OCI-M1 (cell line): Measurements from ENCODE around the gene C5.
A peak's percentile ranks its signal among the peaks of the same experiment; 100 is the strongest.

Experiments
- DNase-seq: peaks from one replicate; lab custom pipeline; 2025; lab: John Stamatoyannopoulos, UW

The C5 gene

DNA sequence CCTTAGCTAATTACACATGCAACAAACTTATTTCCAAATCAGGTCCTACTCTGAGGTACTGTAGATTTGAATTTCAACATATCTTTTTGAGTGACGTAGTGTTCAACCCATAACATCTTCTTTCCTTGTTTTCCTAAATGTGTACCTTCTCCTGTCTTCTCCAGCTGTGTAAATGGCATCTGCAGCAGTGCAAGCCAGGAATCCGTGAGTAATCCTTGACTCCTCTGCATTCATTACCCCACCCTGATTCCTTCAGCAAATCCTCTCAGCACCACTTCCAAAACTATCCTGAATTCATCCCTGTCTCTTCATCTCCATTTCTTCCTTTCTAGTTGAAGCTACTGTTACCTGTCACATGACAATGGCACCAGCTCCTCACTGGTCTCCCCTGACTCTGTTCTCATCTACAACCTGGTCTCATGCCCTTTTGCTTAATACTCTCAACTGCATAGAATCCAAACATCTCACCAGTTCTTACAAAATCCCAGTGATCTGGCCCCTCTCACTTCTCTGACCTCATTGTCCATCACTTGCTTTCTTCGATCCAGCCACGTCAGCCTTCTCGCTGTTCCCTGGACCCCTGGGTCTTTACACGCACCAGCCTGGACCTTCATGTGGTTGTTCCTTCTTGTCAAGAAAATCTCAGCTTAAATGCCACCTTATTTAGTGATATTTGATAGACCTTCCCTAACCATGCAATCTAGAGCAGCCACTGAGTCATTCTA, 108.9 kb downstream of the C5 start:
- no peak for DNase-seq

DNA sequence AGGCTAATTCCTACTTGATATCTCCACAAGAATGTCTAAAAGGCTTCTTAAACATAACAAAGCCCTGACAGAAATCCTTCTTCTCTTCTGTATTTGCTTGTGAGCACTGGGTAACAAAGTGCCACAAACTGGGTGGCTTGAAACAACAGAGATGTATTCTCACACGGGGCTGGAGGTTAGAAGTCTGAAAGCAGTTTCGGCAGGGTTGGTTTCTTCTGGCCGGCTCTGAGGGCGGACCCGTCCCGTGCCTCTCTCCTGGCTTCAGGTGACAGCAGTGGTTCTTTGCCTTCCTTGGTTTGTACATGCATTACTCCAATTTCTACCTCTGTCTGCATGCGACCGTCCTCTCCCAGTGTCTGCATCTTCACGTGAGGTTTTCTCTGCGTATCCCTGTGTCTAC, 109.5 kb downstream of the C5 start:
- DNase-seq: no peak

DNA sequence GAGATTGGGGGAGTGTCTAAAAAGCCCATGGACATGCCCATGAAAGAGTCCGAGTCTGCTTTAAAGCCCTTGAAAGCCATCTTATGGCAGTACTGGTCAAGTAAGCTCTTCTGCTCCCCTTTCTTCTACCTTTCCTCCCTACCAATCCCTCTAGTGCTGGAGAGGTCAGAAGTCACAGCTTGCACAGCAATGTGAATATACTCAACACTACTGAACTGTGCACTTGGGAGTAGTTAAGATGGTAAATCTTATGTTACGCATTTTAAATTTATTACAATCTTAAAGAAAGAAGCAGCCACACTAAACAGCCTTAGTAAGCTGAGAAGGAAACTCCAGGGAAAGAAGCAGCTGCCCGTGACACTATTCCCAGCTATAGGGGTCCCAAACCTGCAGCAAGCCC, 111.2 kb downstream of the C5 start:
- DNase-seq: no peak

DNA sequence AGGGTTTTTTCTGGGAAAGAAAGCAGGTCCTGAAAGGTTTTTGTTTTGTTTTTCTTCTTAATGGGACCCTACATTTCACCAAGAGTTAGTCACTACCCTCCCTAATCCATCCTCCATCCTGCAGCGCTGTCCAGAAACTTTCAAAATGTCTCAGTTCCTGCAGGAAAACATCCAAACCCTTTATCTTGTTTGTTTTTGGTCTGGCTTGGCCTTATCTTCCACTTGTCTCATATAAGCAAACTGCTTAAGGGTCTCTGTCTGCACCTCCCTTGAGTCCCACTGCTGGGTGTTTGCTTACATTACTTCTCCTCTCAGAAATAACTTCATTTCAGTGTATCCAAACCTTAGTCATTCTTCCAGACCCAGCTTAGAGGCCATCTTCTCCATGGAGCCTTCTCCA, 112.5 kb downstream of the C5 start:
- DNase-seq: no peak

DNA sequence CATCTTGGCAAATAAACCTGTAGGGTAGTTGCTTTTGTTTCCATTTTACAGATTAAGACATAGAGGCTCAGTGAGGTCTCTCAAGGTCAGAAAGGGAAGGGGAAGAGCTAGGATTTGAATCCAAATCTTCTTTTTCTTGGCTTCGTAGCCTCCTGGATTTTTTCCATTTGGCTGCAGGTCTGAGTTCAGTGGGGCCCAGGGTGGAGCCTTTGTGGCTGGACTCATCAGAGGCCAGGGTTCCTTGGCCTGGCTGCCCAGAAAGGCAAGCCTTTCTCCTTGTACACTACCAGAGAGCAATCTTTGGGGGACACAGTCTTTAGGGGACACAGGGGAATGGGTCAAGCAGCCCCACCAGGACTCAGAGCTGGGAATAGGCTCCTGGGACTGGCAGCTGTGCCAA, 112.9 kb downstream of the C5 start:
- no peak for DNase-seq

DNA sequence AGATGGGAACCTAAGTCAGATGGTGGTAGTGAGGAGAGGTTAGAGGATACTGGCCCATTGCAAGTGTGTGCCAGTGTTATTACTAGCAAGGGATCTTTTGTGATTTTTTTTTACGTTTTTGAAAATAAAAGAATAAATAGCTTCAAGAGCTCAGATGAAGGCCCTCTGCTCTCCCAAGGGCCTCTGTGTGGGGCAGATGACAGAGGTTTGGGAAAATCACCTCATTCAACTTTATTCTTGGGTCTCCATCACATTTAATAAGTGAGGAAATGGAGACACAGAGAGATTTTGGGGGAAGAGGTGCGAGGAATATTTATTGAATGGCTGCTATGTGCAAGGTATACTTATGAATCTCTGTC, 113.3 kb downstream of the C5 start:
- no peak for DNase-seq

DNA sequence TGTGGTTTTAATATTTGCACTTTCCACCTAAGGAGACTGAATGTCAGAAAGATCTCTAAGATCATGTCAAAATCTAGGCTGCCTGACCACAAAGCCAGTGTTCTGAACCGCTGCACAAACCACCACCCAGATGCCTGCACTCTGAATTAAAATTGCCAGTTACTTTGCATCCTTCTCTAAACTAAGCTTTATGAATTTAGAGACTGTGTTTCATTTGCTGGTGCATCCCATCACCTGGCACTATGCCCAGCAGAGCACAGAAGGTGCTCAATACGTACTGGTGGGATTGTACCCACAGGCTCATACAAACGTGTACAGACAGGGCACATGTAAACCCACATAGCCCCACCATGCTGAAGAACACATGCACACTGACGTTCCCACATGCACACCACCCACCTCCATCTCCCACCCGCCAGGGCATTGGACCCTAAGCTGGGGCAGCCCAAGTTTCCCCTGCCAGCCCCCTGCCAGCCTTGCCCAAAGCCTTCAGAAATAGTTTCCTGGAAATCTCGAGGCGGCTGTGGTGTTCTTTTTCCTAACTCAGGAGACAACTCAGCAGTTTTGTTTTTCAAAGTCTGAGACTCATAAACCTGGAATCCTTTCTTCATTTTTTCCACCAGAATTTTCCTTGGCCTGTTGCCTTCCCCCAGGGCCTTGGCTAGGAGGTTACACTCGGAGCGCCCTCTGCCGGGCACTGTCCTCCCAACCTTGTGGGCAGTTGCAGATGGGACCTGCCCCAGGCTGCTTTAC, 113.9 kb downstream of the C5 start:
- peak; percentile 92 for DNase-seq

DNA sequence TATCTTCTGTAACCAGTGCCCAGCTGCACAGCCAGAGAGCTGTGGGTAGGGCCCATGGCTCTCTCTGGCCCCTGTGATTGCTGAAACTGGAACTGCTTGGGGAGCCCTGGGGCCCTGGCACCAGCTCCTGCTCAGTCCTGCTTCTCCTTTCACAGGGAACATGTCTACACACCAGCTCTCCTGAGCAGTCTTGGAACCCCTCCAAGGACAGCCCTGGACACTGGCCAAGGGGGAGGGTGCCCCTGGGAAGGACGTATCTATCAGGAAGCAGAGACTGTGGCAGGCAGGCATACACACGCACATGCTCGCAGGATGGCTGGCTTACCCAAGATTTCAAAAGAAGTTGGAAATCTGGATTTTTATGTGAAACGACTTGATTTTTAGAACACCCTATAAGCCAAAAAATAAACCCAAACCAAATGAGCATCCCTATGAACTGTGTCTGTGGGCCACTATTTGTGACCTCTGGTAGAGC, 114.7 kb downstream of the C5 start:
- peak; percentile 92 for DNase-seq

DNA sequence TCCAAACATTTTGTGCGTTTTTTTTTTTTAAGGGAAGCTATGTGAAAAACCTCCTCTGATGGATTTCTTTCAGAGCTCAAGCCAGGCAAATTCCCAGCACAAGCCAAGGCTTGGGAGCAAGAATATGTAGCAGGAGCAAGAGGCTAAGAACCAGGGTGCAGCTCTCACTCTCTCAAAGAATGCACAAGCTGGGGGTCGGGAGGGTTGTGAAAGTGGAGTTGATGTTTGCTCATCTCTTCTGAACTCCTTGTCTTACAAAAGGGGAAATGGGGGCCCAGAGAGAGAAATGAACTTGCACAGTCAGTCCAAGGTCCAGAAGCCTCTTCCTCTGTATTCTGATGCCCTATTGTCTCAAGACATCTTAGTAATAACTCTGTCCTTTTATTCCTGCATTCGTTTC, 115.8 kb downstream of the C5 start:
- no peak for DNase-seq

DNA sequence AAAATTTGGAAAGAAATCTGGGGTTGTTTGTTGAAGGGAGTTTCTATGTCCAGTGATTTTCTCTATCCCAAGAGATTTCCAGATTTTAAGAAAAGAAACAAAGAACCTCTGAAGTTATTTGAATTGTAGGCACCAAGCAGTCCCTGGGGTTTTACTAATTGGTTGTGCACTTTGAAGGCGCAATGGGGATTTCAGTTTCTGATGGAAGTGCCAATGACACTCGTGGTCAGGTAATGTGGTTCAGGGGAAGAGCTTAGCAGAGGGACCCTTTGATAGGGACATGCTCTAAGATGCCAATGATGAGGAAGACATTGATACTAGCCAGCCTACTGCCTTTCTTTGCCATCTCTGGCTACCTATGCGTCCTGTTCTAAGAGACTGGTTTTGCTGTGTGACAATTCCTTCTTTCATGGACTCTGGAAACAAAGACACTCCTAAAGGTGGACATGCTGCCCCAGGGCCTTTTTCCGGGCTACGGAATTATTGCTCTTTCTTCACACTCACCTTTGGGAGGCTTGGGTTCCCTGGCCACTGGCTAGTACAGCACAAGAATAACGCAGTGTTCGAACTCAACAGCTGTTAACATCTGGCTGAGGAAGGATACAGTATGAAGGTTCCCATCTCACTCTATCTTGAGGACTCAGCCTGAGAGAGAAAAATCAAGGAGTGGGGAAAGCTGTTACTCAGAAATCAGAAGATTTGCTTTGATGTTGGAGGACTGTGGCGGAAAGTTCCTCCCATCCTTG, 116.6 kb downstream of the C5 start:
- DNase-seq: no peak

DNA sequence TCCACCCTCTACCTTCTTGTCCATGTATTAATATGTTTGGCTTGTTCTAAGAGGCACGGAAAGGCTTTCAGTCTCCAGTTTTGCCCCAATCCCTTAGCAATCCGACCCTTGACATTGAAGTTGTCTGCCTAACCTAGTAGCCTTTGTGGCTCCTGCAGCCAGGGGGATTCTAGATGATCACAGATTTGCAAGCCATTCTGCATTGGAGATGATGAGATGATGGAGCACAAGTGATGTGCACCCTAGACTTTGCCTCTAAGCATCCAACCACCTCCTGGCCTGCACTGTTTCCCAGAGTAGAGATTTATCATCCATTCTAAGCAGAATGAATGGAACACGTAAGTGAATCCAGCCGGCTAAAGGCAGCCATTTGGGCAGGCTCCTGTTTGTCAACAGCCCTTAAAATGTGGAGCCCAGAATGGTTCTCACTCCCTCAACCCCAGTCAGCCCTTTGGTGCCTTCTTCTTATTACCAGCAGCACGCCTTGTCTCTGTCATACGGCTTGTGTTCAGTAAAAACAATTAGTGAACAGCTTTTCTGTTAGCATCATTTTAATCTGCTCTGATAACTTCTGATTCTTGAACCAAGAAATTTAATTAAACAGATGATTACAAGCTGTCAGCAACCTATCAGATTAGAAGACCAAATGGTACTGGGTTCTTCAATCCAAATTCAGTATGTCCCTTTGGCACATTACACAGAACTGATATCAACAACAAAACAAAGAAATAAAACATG, 117.8 kb downstream of the C5 start:
- DNase-seq: no peak

DNA sequence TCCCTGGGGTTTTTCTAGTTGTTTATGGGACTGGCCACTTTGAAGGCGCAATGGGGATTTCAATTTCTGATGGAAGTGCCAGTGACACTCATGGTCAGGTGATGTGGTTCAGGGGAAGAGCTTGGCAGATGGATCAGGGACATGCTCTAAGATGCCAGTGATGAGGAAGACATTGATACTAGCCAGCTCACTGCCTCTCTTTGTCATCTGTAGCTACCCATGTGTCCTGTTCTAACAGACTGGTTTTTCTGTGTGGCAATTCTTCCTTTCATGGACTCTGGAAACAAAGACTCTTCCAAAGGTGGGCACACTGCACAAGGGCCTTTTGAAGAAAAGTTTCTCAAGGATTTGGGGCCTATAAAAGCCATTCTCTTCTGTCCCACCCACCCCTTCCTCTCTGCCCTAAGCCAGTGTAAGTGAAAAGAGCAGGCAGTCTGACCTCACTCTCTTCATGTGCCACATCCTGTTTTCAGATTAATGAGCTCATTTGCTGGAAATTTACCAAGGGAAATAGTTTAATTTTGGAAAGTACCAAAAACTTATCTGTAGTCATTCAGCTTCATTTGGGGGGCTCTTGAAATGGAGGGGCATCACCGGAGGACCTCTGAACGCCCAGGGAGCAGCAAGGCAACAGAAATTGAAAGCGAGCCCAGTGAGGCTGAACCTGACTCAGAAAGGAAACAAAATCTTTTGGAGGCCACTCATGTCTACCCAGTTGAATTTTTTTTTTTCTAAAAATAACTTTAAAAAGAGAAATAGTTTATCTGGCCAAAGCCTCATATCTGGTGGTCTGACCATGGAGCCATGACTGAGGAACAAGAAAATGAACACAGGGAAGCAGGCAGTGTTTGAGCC, 118.6 kb downstream of the C5 start:
- DNase-seq: peak; percentile 71

DNA sequence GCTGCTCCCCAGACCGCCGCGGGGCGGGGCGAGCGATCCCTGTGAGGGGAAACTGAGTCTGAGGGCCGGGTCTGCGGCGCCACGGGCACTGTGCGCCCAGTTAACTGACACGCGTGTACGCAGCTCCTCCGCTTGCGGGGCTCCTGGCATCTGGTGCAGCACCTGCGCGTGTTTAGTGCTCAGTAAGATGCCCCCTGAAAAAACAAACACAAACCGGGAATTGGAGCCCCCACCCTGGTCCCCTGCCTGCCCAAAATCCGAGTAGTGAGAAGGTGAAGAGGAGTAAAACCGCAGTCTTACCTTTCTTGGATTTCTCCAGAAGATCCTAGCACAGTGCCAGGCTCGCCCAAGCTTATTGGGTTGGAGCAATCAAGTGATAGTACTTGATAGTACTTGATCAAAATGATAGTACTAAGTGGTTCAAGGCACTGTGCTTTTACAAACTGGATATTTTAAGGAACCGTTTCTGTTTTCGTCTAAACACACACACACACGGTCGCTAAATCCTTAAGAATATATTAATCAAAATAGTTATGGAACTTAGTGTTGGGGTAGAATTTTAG, 120.8 kb downstream of the C5 start:
- no peak for DNase-seq

DNA sequence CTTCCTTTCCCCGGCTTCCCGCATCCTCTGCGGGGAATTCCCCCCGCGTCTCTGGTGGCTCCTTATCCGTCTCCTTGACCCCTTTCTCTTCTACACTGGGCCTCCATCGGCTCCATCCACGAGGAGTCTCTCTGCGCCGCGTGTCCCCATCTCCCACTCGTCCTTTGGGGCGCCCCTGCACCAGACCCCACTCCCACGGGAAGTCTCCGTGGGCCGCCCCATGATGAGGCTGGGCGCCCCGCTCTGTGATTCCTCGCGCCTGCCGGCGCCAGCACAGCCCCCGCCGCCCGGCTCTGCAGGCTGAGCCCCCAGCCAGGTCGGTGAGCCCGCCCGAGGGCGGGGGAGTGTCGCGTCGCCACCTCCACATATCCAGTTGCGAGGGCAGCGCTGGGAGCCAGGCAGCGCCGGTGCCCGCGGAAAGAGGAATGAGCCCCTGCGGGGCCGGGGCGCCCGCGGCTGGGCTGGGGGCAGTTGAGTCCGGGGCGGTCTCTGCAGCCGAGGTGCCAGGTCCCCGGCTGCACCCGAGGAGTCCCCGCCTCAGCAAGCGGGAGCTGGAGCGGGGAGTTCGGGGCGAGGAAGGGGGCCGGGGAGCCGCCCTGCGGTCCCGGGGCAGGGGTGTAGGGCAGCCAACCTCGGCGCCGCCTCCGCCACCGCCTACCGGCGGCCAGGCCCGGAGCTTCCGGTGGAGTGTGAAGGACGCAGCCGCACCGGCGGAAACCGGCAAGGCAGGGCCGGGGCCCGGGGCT, 121.4 kb downstream of the C5 start:
- DNase-seq: peak; percentile 67

DNA sequence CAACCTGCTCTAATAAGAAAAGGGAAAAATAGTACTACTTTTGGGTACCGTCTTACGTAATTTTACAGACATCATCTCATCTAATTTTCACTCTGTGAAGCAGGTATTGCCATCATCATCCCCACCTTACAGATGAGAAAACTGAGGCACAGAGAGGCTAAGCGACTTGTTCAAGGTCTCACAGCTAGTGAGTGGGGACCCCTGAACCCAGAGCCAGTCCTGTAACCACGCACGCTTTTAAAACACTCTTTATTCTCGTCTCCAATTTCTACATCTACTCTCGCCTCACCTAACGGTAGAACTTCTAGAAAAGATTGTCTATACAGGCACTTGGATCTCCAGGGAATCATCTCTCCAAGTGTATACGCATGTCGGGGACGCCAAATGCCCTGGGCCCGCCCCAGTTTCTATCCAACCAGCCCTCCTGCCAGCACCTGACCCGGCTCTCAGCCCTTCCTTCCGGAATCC, 122.0 kb downstream of the C5 start:
- no peak for DNase-seq

DNA sequence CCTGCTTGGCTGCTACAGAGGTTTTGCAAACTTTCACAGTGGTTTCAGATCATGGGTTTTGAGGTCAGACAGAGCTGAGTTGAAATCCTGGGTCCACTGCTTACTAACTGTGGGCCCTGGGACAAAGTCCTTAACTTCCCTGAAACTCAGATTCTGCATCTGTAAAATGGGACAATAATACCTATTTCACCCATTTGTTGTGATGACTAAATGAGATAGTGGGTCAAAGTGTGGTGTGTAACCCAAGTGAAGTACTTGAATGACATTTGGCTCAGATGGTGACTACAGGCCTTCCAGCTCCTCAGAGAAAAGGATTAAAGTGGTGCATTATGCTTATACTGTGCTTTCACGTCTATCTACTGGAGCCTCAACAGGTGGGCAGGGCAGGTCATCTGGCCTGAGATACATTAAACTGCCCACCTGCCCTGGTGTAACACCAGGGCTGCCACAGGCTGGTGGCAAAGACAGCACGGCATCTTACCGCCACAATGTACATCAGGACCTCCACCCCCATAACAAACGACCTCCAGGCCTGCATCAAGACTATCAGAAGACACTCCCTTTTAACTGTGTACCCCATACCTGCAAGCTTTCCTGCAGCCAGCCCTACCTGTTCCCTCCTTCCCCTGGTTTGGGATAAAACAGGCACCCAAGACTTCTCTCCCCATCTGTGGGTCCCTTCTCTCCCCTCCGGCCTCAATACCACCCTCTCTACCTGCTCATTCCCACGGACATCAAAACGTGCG, 122.6 kb downstream of the C5 start:
- no peak for DNase-seq

DNA sequence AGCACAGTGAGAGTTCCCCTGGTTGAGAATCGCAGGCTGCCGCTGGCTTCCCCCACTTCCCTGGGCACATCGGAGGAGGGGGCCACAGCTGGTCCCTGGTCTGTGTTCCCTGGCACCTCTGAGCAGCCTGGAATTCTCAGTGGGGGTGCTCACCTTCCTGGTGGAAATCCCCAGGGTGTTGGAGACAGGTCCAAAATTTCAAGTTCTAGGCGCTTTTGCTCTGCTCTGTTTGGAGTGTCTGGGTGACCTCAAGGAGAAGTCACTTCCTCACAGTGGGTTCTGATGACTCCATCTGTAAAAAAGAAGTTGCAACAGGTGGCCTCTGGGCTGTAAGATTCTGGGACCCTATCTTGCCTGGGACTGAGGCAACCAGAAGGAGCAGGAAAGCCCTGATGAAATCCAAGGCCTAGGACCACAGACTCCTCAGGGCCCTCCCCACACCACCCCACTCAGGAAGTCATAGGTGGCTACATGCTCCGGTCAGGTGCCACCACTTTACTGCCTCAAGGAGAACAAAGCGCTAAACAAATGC, 123.6 kb downstream of the C5 start, which contains the start of gene TRAF1:
TSS of gene TRAF1 (minus strand) at position 400 of the 532 bp plus-strand sequence. CDS start 721 bp downstream, outside the sequence.
- DNase-seq: peak; percentile 13

DNA sequence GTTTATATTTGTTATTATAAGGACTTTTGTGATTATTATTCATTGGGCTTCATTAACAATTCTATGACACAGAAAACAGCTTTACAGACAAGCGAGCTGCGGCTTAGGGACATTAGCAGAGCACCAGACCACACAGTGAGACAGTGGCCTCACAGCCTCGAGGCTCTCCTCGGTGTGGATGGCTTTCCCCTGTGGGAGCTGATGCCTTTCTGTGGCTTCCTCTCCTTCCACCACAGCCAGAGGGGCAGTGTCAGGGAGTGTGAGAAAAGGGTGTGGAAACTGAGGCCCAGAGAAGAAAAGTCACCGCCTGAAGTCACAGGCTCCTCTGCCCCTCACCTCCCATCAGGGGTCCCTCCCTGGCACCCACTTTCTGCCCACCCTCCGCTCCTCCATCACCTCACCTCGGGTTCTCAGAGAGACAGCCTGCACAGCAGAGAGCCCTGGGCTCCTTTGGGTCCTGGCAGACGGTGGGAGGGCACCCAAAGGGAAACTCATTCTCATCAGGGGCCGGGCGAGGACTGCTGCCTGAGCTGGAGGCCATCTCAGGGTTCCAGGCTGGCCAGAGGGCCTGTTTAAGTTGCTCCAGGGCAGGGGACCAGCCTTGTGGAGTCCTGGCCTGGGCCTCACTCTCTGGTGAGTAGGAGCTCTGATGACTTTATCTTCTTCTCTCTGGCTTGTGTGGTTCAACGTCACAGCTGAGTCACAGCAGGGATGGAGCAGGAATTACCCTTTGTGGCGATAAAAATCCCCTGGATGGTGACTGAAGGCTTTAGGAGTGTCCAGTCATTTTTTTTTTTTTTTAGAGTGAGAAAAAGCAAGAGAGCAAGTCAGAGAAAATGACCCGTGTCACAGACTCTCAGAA, 124.3 kb downstream of the C5 start:
- peak; percentile 31 for DNase-seq
